NCI-H1930 (cell line): ENCODE results near the gene NODAL.
A peak's percentile ranks its signal among the peaks of the same experiment; 100 is the strongest.

Experiments
- DNase-seq, 2 experiments: peaks; one replicate each; lab custom pipeline; 2025; lab: John Stamatoyannopoulos, UW

NODAL gene

DNA sequence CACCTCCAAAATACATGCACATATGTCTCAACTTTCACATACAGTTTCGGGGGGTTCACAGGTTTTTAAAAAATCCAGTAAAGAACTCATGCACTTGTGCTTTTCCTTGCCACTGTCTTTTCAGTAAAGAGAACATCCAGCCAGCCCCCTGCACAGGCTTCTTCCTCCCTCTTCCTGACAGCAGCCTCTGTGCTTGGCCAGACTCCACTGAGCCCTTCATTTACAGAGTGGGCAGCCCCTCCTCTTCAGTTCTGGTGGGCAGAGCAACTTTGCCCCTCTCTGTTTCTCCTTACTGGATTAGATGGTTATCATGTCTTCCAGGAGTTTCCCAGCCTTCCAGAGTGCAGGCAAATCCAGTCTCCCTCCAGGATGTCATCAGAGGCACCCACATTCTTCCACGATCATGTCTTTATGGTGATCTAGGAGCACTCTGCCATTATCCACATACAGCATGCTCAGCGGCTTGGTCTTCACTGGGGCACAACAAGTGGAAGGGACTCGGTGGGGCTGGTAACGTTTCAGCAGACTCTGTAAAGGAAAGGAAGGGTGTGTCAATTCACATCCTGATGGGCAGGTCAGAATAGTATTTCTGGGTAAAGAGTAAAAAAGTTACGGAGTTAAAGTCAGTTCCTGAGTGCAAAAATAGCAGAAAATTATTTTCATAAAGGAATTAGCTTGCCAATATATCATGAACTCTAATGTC is 8.8 kb downstream of the NODAL start:
- DNase-seq, result no peak

DNA sequence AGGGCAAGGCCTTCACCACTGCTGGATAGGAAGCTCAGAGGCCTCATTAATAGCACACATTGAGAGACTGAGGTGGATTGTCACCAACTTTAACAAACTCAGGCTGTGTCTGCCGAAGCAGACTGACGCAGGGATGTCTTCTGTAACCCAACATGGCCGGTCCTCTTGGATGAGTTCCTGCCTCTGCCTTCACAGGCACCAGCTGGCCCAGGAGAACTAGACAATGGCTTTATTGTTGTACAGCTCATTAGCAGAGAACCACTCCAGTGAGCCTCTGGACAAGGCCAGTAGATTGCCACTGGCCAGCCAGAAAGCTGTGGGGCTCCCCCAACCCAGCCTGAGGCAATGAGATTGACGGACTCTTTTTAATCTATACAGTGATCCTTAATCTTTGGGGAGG is 9.4 kb downstream of the NODAL start:
- no peak for DNase-seq

DNA sequence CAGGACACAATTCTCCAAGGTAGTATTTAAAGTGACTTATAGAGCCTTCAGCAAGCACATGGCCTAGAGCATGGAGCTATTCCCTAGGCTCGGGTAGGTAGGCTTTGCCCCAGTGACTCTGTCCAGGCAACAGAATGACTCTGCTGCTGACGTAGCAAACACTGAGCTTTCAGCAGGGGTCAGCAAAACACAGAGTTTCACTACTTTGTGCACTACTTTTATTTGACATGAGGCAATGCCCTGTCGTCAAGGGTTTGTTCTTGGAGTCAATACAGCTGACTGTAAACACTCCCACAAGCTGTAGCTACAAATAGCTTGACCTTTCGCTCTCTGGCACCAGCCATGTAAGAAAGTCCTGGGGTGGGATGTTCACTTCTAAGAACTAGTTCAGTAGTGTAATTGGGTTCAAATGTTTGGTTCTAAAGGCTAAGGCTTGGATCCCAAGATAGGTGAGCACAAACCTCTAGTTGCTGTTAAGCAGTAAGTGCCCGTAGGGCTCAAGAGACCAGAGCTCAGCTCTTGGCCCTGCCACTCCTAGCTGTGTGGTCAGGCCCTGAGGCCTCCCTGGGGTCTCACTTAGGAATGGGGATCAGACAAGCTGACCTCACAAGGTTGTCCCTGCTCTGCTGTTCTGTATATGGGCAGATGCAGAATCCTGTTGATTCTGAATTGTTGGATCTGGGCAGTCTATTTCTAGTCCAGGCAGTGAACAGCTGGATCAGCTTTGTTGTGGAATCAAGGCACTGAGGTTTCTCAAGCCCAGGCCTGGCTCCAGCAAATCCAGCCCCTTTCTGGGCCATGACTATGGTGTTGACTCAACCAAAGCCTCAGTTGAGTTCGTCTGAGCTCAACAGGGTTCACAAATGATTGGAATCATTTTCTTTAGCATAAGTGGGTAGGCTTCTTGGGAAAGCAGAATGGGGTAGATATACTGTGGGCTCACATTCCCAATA is 10.7 kb downstream of the NODAL start:
- no peak for DNase-seq

DNA sequence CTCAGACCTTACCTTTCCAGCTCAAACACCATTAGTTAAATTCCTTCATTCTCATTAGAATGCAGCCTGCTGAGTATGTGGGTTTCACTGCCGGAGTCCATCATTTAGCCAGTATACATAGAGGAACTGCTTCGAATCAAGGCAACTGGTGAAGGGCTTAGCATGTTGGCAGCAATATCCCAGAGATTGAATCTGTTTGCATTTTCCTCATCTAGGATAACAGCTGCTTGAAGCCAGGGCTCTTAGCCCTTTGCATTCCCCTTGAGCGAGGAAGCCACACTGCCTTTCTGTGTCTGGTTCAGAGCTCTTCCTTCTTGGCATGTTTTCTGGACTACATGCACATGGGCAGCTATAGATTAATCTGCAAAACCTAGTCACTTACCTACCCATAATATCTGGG is 14.7 kb downstream of the NODAL start:
- no peak for DNase-seq

DNA sequence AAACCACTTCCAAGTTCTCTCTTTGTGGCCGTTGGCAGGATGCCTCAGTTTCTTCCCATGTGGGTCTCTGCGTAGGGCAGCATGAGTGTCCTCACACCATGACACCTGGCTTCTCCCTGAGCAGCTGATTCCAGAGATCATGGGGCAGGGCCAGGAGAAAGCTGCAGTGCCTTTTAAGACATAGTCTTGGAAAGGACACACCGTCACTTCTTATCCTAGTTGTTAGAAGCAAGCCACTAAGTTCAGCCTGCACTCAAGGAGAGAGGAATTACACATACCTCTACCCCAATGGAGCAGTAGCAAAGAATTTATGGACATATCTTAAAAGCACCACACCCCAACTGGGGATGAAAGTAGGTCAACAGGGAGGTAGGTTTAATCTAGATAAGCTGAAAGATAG is 16.4 kb downstream of the NODAL start:
- DNase-seq, result no peak

DNA sequence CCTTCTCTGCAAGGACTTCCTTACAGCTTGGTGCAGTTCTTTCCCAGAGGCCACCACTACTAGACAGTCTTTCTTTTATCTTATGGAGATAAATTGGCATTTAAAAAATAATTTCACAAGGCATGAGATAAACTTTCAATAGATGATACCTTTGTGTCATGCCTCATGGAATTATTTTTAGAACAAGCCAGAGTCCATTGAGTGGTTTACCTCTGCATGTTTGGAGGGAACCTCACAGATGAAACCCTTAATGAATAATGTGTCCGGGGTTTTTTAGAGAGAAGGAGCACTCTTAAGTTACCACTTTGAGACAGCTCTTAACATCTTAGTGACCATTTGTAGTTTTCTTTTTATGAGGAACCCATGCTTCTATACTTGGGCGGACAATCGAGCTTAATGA is 17.2 kb downstream of the NODAL start:
- DNase-seq, result no peak

DNA sequence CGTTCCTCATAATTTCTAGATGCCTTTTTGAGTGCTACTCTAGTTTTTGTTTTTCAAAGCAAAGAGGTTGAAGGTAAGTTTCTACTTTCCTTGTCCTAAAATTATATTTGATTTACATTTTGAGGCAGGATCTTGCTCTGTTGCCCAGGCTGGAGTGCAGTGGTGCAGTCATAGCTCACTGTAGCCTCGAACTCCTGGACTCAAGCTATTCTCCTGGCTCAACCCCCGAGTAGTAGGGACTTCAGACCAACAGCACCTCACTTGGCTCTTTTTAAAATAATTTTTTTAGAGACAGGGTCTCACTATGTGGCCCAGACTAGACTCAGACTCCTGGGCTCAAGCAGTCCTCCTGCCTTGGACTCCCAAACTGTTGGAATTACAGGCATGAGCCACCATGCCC is 22.8 kb downstream of the NODAL start:
- DNase-seq, result no peak

DNA sequence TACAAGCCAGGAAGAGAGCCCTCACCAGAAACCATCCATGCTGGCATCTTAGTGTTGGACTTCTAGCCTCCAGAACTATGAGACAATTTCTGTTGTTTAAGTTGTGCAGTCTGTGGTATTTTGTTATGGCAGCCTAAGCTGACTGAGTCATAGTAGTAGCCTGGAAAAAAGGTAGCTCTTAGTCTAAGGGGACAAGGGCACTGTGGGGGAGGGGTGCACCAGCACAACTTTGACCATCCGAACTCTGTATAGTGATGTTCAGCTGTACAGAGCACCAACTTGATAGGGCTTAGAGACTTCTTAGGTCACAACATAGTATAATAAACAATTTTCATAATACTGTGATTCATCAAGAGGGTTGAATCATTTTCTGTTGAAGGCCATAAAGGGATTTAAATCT is 23.3 kb downstream of the NODAL start:
- no peak for DNase-seq

DNA sequence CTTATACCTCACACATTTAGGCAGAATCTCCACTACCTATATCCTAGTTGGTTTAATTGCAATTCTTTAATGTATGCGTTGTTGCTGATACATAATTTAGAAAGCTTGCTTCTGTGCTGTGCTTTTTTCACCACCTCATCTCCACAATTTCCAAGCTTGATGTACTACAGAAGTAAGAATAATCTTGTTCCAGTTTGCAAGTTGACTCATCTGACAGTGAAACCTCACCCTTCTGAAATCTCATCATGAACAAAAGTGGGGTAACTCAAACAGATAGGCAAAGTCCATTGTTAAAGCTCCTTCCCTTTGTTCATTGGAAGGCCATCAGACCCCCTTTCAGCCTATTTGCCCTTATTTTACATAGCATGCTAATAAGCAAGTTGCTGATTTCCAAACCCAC is 23.9 kb downstream of the NODAL start:
- no peak for DNase-seq

DNA sequence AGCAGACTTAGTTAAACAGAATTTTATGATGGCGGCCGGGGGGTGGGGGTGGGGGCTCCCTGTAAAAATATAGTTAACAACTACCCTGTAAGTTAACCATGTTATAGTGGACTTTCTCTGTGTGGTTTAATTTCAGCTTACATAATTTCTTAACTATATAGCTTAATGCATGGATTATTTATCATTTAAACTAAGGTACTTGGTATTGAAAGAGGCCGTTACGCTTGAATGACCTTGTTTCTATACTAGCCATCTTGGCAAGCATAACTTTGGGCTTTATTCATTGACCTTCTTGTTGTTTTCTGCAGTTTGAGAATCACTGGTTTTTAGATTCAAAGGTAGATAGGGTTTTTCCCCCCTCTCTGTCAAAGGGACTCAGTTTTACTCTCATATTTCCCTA is 29.1 kb downstream of the NODAL start:
- DNase-seq, result no peak

DNA sequence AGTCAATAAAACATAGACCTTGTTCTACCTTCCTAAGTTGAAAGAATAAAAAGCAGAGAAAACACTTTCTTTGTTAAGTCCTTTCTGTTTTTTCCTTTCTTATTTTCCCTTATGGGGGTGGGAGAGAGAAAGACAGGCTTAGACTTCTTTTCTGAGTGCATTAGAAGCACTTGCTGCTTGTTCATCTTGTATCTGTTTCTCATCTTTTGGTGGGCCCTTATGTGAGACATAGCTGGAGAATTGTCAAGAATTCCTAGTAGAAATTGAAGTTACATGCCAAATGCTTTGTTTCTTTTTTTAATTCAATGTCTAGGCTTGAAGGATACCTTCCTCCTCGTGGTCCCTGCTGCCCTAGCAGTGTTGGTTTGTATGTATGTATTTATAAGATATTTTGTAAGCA is 30.9 kb downstream of the NODAL start:
- no peak for DNase-seq

DNA sequence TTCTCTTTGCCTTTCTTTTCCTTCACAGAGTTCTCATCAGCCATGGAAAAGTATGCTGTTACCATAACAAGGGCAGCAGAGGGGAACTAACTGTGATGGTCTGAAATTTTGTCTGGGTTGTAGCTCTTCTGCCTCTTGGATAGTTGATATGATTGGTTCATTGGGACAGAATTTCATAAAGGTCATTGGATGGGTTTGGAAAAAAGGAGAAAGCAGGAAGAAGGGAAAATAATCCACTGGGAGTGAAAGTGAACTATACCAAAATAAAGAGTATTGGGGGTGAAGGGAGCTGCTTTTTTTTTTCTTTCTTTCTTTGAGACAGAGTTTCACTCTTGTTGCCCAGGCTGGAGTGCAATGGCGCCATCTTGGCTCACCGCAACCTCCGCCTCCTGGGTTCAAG is 31.7 kb downstream of the NODAL start:
- DNase-seq, result no peak

DNA sequence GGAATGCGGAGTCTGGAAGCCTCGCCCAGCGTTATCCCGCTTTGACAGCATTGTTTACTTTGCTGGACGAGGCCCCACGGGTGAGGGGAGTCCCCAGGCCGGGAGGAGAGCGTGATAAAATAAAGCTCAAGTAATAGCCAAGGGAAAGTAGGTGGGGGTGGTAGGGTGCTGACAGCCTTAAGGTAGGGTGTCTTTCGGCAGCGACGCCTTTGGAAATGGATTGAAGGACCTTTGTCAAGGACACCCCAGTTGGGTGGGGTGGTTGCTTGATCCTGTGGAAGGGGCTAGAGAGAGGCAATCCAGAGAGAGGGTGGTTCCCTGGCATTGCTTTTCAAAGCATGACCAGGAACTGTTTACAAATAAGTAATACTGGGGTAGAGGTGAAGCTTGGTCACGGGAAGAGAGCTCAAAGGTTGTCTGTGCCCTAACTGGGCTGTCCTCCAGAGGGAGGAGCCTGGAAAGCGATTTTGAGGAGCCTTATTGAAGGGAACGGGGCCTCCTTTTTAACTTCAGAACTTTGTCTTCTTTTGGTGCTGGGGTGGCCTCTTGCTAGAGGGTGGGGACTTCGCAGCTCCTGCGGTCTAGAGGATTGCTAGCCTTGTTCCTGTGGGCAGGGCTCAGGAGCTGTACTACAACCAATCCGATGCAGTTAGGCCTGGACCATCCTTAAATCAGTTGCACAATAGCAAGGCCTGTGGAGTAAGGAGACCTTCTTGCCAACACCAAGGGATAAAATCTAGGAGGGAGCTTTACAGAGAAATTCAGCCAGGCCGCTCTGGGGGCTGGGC is 36.2 kb downstream of the NODAL start:
- no peak for DNase-seq

DNA sequence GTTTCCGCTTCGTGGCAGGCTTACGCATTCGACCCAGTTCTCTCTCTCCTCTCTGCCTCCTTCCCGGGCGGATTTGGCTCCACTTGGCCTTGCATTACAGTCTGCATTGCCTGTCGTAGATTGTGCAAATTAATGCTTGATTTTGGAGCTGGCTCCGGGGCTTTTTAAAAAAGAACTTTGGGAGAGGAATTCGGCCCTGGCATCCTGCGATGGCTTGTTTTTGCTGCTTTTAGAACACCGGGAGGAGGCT is 36.8 kb downstream of the NODAL start:
- no peak for DNase-seq

DNA sequence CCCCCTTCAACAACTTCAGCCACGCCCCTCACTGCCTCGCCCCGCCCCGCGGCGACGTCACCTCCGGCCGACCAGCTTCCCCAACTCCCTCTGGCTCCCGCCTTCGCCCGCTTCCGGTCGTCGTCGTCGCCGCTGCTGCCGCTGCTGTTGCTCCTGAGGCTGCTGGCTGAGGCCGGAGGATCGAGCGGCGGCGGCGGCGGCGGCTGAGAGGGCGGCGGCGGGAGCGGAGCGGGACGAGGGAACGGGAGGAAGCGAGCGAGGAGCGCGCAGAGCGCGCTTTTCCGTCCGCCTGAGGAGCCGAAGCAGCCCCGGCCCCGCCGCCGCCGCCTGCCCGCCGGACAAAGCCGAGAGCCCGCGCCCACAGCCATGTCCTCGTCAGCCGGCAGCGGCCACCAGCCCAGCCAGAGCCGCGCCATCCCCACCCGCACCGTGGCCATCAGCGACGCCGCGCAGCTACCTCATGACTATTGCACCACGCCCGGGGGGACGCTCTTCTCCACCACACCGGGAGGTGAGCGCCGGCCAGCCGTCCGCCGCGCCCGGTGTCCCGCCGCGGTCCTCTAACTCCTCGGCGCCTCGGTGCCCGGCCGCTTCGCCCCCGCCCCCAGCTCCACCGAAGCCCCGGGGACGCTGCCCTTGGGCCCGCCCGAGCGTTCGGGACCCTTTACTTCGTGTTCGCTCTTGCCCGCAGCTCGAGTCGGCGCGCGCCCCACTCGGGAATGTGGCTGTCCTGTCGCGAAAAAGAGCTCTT is 37.3 kb downstream of the NODAL start, which contains the start of gene EIF4EBP2:
EIF4EBP2 (plus strand) TSS at position 110 of the 751 bp plus-strand sequence; CDS start at position 367, 257 bp downstream.
- DNase-seq, result peak; percentile 78 to 80

DNA sequence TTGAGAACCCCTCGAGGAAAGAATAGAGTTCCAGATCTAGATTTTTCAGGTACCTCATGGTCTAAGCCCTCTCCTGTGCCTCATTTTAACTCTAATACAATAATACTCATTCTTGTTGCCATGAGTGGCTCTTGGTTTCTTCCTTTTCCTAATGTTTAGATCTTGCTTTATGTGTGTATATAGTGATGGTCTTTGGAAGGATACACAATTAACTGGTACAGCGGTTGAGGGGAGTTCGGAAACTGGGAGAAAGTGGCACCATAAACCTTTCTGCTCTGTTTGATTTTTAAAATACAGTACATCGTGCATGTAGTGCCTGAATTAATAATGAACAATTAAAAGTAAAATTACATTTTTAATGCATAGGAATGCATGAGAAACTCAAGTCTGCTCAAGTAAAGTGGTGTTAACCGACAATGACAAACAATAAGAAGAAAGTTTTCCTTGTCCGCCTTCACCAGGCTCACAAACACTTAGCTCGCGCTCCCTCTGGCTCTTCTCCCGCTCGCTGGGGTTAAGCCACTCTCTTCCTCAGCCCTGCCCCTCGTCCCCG is 37.9 kb downstream of the NODAL start:
- DNase-seq, result no peak

DNA sequence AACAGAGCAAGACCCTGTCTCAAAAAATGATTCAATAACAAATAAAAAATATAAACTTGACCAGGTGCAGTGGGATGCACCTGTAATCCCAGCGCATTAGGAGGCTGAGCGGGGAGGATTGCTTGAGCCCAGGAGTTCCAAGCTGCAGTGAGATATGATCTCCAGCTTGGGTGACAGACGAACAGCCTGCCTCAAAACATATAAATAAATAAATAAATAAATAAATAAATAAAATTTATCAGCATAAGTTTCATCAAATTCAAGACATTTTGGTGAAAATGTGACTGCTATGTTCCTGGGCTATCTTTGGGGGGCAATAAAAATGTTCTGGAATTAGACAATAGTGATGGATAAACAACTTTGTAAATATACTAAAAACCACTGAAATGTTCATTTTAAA is 42.3 kb downstream of the NODAL start:
- DNase-seq, result no peak

DNA sequence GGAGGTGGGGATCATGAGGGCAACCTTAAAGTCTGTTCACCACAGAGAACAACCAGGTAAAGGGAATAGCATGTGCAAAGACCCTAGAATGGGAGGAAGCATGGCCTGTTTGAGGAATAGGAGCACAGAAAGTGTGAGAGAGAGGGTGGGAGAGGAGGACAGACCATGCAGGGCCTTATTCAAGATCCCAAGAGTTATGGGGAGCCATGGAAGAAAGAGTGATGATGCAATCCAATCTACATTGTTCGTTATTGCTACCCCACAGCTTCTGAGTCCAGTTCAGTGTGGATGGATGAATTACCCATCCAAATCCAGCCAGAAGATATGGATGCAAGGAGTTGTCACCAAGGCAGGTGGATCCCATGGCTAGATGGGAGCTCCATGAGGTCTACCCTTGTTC is 45.3 kb downstream of the NODAL start:
- DNase-seq, result no peak

DNA sequence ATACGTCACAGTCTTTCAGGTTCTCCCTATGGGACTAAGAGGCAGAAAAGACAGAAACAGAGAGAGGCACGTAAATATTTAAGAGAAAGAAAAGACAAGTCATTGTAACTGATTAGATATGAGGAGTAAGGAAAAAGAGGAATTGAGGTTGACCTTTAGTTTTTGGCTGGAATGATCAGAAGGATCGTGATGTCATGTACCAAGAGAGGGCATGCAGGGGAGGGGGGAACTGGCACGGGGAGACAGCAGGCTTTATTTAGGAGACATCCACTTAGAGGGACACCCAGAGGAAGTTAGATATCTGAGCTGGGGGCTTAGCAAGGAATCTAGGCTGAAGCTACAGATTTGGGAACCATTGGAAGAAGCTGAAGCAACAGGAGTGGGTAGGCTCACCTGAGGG is 49.8 kb downstream of the NODAL start:
- DNase-seq, result no peak
